ENCODE data around the gene NCBP2L.

The NCBP2L gene

DNA sequence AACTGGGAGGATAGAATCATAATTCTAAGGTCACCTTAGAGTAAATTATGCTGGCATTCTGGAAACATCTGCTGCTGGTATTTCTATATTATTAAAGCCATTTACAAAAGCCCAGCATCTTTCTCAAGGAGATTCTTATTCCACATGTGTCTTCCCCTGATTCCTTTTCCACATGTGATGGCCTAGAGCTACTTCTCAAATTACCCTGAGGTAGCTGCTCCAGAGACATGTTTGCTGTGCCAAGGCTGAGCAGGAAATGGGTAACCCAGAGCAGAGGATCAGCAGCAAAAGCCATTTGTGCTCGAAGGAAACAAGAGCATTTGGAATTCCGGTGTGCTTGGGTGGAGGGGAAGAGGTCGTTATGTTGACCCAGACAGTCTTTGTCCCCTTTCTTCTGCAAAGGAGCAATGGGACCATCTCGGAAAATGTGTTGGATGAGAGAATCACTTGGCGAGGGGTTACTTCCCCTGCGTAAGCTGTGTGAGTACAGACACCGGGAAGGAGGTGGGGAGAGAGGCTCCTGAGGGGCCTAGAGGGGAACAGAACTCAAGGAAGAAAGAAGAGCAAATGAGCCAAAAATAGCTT, 26.6 kb upstream of the NCBP2L start:
- in situ Hi-C loops (cut with HindIII; ENCODE audit: low sequenced_read_pairs) = no loop called here

DNA sequence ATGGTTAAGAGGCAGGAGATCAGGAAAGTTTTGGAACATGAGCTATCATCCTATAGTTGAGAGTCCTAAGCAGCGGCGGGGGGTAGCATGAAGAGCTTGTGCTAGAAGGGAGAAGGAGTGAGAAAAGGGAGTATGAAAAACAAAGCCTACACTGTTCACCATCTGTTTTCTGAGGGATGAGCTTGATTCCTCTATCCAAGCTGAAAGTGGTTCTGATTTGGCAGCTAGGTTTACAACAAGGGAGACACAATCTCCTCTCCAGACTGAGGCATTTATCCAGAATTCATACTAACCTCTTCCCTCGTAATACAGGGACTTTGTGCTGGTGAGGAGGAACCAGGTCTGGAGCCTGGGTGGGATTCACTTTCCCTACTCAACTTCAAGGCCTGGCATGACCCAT, 25.5 kb upstream of the NCBP2L start:
- in situ Hi-C loops (cut with HindIII; ENCODE audit: low sequenced_read_pairs) = no loop called here

DNA sequence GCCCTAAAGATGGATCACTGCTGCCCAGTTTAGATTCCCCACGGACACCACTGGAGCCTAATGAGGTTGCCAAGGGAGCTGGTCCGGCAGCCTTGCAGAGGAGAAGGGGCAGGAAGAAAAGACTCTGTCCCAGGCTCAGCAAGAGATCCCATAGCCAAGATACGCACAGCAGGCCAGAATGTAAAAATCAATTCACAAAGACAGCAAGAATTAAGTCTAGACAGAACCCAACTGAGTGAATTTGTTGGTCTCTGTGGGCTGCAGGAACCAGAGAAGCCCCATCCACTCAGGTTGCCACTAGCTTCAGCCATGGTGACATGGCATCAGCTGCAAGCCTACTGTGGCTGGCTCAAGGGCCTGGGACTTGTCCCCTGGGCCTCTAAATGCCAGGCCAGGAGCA, 24.8 kb upstream of the NCBP2L start:
- in situ Hi-C loops (cut with HindIII; ENCODE audit: low sequenced_read_pairs) = no loop called here

DNA sequence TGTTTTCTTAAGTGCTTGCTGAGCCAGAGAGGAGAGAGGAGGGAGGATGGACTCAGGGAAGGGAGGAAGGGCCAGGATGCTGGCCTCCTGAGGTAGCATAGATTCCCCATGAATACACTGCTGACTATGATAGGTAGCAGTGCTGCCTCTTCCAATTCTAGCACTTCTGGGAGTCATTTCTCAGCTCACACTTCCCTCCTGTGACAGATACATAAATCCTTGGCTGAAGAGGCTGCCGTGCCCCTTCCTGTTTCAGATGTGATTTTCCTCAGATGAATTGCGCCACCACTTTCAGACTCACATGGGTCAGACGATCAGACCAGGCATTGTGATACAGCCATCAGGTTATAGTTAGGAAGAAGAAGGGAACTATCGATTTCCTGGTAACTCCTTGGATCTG, 24.3 kb upstream of the NCBP2L start:
- in situ Hi-C loops (cut with HindIII; ENCODE audit: low sequenced_read_pairs) = no loop called here

DNA sequence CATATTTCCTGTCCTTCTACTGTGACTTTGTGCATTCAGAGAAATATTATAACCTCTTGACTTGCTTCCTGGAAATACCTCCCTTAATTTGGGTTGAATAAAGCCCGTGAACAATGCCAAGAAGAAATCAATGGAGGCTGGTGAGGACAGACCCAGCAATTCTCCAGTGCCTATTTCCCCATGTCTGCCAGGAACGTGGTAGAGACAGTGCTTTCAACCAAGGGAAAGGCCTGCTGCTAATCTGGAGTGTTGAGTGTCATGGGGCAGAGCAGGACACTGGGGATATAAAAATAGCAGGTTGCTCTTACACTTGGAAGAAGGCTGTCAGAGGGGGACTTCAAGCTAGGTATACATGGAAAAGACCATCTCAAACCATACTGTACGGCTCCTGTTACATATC, 21.8 kb upstream of the NCBP2L start:
- in situ Hi-C loops (cut with HindIII; ENCODE audit: low sequenced_read_pairs) = no loop called here

DNA sequence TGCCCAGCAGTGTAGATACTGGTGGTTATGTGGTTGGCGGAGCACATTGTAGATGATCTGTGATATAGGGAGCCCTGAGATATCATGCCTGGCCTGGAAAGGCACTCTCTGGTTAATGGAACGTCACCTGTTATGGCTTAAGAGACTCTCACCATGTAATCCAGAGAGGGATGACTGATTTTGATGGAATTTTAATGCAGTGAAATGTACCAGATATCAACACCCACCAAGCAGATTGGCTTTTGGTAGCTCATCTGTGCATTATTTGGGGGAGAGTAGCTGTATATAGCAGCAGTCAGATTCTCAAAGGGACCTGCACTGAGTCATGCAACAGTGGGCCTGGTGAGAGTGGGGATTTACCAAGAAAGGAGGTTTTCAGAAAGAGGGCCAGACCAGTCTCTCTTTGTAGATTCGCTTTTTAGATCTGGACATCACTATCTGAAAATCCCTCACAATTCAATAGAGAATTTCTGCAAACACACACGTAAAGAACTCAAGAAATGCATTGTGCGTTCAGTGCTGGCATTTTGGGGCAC, 19.2 kb upstream of the NCBP2L start:
- in situ Hi-C loops (cut with HindIII; ENCODE audit: low sequenced_read_pairs) = no loop called here

DNA sequence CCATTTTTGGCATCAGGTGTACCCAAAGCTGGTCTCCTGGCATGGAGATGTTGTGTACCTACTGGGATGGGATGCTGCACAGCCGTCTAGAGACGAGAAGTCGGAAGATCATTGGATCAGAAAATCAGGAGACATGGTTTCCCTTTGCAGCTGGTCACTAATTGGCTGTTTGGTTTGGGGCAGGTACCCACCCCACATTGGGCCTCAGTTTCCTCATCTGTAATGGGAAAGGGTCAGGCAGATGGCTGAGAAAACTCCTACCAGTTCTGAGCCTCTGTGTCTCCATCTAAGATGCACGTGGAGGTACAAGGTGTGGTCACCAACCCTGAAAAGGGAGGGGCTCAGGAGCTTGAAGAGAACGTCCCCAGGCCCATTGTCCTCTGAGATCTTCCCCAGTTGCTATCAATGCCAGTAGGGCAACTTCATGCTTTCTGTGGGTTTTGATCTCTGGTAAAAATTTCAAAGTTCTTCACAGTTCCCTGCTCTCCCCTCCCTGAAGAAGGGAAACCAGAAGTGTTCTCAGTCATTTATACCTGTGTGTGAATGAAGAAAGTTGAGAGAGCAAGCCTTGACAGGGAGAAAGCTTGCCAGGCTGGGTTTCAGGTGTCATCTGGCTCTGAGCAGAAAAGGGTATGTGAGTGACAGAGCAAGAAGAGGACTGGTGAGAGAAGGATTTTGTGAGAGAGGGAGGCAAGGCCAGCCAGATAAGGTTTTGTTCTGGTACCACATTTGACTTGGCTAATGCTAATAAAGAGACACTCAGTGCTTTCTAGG, 17.0 kb upstream of the NCBP2L start:
- in situ Hi-C loops (cut with HindIII; ENCODE audit: low sequenced_read_pairs) = no loop called here

DNA sequence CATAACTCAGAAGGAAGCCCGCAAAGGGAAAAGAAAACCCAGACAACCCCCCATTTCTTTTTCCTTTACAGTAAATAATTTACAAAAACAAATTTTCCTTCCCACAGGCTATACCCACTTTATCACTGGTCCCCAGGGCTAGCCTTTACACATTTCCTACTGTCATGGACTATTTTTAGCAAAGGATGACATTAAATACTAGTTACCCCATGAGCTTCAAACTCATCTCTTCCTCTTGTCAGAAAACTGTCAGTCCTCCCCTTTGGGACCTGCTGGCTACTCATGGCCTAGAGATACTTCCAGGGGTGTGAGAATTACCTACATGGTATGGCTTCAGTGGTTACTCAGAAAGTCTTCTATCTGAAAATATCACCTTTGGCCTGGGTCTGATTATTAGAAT, 13.9 kb upstream of the NCBP2L start:
- in situ Hi-C loops (cut with HindIII; ENCODE audit: low sequenced_read_pairs) = no loop called here

DNA sequence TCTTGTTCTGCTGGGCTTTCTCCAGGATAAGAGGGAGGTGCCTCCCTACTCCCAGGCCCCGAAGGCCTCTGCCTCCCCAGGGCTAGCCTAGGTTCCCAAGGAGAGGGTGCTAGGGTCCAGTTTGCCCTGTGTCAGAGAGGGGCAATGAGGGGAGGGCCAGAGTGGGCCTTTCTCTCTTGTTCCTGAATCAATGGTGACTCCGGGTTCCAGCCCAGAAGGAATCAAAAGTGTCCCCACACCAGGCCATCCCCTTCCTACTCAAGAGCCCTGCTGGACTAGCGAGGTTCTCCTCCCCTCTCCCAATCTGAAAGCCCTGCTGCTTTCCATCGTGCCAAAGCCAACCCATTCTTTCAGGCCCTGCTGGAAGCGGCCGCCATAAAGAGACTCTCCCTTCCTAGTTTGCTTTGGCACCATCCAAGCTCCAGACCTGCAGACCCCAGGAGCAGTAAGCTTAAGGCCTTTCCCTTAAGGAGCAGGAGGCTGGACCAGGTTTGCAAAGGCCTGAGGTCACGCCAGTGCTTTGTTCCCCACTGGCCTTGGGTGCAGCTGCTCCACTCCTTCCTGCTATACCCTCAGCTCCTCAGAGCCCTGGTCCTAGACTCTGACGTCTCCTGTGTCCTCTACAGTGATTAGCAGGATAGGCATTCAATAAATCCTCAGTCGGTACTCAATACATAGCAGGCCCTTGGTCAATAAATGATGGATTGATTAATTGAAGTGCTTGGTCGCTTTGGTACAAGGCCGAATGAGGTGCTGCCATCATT, 12.5 kb upstream of the NCBP2L start:
- in situ Hi-C loops (cut with HindIII; ENCODE audit: low sequenced_read_pairs) = no loop called here

DNA sequence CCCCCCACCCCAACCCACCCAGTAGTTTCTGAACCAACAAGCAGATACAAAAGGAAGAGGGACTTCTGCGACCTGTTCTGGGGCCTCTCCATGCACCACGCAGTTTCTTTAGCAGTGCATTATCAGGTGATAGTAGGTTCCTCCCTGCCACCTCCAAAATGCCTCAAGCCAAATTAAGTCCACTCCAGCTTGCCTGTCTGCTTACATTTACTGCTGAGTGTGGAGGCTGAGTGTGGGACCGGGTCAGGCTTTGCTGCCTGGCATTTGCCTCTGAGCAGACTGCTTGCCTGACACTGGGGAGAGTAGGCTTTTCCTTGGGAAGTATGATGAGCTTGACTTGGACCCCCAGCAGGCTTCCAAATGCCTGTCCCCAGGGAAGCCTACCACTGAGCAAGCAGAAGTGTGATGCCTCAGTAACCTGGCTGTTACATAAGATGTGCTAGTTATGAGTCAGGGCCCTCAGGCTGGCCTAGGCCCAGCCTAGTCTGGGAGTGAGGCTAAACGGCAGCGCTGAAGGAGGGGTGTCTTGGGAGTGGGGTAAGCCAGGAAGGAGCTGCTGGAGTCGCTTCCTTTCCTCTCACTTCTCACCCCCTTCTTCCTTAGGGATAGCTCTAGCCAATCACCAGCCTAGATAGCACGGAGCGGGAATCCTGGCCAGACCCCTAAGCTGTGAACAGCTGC, 10.9 kb upstream of the NCBP2L start:
- in situ Hi-C loops (cut with HindIII; ENCODE audit: low sequenced_read_pairs) = no loop called here

DNA sequence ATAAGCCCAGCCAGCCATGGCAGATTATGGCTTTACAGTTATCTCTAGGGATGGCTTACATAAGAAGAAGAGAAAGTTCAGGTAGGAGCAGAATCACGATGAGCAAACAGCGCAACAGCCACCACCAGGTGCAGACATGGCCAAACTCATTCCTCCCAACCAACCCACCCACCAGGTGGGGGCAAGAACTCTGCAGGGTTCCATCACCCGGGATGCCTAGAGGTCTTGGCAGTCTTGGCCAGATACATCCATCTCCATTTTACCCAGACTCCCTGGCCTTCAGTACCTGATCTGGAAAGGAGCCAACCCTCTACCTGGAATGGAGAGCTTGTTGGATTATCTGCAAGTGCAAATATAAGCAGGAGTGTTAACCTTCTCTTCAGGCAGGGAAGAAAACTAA, 9.5 kb upstream of the NCBP2L start:
- in situ Hi-C loops (cut with HindIII; ENCODE audit: low sequenced_read_pairs) = no loop called here

DNA sequence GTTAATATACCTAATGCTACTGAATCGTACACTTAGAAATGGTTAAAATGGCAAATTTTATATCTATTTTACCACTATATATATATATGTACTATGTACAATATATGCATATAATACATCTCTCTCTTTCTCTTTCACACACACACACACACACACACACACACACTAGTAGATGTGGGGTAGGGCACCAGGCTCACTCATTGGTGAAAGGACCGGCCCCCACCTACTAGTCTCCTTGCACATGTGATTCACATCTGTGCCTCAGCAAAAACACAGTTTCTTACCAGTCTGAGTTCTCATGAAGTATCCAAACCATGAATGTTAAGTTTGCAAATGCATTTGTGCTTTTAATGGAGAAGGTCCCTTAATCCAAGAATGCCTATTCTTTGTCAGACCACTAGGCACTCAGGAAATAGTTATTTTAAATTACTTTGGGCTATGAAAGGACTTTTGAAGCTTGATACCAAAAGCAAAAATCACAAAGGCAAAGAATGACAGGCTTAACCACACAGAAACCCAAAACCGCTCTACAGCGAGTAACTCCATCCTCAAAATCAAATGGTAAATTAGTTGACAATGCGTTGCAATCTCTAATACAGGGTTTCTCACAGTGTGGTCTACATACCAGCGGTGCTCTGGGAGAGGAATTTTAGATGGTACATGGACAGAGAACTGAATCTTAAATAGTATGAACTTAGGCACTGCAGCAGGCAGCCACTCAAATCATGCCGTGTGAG, 7.8 kb upstream of the NCBP2L start:
- in situ Hi-C loops (cut with HindIII; ENCODE audit: low sequenced_read_pairs) = loop anchor here (5.0 kb wide), 1 partner anchor 92 kb away; no protein-coding TSS in a partner anchor

DNA sequence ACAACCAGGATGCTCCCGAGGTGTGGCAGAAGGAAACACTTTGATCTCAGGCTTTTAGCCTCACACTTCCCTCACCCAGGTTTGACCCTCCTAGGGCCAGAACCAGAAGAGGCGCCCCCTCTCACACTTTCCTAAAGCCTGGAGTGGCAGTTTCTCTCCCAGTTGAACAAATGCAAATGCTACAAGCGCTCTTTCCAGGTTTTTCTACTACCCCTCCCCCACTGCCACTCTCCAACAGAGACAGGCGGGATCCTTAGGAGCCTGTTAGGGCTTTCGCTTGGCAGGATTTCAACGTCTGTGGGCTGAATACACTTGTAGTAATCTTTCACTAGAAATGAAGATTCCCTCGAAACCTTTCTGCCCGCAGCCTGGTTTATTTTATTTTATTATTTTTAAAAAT, 4.3 kb upstream of the NCBP2L start:
- in situ Hi-C loops (cut with HindIII; ENCODE audit: low sequenced_read_pairs) = loop anchor here (5.0 kb wide), 1 partner anchor 96 kb away; no protein-coding TSS in a partner anchor

DNA sequence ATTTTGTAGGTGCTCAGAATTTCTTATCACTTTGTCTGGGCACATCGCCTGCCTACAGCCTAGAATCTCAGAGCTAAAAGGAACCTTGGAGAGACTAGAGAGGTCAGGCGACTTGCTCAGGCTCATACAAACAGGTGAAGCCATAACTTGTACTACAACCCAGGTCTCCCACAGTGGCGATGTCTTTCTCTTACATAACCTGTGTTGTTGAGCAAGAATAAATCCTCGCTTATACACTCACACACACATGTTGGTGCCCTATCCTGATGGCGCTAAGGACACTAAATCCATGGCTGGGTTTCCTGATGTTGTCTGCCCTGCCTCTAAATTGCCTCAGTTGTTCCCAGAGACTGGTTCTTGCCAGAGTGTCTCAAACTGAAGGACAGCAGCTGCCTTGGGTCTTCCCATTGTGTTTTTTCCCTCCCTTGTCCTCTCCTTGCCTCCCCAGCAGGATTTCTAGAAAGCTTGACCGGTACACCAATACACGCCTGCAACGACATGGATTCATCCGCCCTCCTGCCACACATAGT, 3.6 kb upstream of the NCBP2L start:
- in situ Hi-C loops (cut with HindIII; ENCODE audit: low sequenced_read_pairs) = loop anchor here (5.0 kb wide), 1 partner anchor 97 kb away; no protein-coding TSS in a partner anchor

DNA sequence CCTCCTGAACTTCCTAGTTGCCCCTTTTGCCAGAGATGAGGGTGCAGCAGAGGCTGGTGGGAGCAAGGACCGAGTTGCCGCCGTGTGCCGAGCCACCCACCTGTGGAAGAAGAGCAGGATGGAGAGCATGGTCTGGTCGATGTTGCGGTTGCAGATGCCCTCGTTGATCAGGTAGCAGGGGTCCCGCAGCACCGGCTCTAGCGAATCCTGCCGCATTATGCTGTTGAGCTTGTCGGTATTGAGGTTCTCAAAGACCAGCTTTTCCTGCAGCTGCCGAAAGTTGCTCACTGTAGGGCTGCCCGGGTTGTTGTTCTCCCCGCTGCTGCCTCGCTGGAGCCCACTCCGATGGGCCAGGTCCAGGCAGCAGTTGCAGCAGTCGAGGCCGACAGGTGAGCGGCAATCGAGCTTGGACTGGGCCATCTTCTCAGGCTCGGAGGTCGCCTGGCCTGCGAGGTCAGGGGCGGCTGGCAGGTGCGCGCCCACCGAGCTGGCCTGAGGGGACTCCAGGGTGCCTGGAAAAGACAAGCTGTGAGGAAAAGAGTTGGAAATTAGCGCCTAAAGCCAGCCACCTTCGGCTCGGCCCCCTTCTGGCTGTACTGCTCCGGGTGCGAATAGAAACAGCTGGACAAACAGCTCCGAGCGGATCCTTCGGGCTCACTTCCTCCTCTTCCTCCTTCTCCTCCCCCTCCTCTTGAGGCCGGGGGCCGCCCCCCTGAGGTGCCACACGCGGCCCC, 2.4 kb upstream of the NCBP2L start:
- in situ Hi-C loops (cut with HindIII; ENCODE audit: low sequenced_read_pairs) = loop anchor here (5.0 kb wide), 1 partner anchor 98 kb away; no protein-coding TSS in a partner anchor

DNA sequence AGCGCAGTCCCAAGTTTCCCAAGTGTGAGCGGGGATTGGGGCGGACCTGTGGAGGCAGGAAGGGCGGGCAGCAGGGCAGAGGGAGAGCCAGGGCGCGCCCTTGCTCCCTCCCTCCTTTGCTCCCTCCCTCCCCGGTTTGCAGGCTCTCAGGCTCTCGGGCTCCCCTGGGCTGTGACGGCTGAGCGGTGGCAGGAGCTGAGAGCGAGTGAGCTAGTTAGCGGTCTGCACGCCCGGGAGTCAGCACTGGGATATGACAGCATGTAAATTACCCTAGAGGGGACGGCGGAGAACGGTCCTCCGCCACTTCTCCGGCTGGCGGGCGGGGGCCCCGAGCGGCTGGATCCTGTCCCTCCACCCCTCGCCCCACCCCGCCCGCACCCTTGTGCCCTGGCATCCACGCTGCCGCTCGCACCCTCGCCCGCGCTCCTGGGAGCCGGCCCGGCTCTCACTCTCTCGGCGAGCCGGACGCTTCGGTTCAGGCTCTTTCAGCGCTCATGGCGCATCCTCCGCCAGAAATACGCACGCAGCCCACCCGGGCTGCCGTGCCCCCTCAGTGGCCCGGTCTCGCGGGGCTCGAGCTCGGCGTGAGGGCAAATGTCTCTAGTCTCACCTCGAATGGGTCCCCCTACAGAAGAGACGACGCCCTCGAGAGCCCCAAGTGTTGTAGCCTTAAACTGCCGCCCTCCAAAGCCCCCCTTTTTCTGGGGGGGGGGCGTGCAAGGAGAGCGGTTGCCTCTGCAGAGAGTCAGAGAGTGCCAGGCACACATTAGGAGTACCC, 1.6 kb upstream of the NCBP2L start, which contains the start of gene TSC22D3:
TSC22D3 (minus strand) TSS at position 54 of the 778 bp plus-strand sequence. CDS start 368 bp downstream, outside the sequence.
- in situ Hi-C loops (cut with HindIII; ENCODE audit: low sequenced_read_pairs) = no loop called here

DNA sequence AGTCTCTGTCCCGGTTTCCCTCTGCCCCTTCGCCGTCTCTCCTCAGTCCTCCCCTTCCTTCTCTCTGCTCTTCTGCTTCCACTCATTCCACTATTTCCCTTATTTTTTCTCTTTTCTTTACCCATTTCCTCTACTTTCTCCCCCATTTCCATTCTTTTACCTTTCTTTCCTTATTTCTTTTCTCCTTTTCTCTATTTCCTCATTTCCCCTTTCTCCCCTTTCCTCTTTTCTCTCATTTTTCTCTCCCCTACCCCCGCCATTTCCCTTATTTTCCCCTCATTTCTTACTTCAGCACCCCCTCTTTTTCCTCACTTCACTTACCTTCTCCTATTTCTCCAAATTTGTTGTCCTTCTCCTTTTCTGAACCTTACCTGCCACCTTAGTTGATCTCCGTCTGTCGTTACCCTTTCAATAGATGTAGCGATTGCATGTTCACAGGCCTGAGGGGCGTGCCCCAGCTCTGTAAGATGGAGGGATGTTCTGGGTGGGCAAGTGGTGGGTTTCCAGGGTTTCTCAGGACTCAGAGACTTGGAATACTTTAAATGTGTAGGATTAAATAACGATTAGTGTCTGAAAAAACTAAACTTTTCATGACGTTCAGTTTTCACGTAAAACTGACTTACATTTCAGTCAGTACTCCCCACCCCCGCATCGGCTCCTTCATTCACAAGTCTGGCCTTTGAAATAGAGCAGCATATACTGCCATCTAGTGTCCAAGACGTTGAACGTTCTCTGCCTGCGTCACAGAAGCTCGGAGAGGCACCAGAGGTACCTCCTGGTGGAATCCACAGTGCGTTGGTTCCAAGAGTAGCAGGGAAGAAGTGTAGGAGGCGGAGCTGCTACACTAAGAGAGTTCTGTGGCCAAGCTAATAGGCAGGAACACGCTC, 641 bp upstream of the NCBP2L start:
- in situ Hi-C loops (cut with HindIII; ENCODE audit: low sequenced_read_pairs) = no loop called here

Measured in endothelial cell of hepatic sinusoid (primary cell).